Natural killer cell treated with Interleukin-12 subunit alpha and Interleukin-12 subunit beta and Interleukin-15 and Interleukin-18, amount 100 ng/mL, for 72 hours (primary cell): ENCODE measurements around the gene RABL6. TPM values are rescaled to one million over a fixed set of nuclear protein-coding genes. Genes with fewer than 3 reads are reported as not detected.
"Not testable (repeated sequence)": the region's sequence is repeated elsewhere in the genome, so short reads cannot be mapped to it uniquely, and the experiment has no call there.

Source experiments
- ATAC-seq, 2 donors: fragments of 150-1000 bp; cut with Tn5 transposase in 1 of 2; sonication (Bioruptor Pico), chemical (Tn5 transposase) in 1 of 2; 2 replicates each; pipeline ENCODE4 v1.10.0; 2021
- DNase-seq: peaks from one replicate; pipeline ENCODE4 v3.0.0; 2022; ENCODE audit warnings: low spot score
- H3K27ac Mint-ChIP-seq, 2 donors: 1 replicate in 1 of 2; 2 replicates in 1 of 2; pipeline ENCODE4 v1.8.0; 2022; ENCODE audit warnings: mixed read lengths in 2 of 2, mild to moderate bottlenecking in 1 of 2, moderate library complexity in 1 of 2
- H3K27me3 Mint-ChIP-seq, 2 donors: 1 replicate in 1 of 2; 2 replicates in 1 of 2; pipeline ENCODE4 v1.8.0; 2022; ENCODE audit warnings: mixed read lengths in 2 of 2
- H3K36me3 Mint-ChIP-seq: one replicate; pipeline ENCODE4 v1.8.0; 2022; ENCODE audit warnings: mixed read lengths
- H3K4me1 Mint-ChIP-seq, 2 donors: 1 replicate in 1 of 2; 2 replicates in 1 of 2; pipeline ENCODE4 v1.8.0; 2022; ENCODE audit warnings: low read depth in 2 of 2, mixed read lengths in 2 of 2, mild to moderate bottlenecking in 1 of 2
- H3K4me3 Mint-ChIP-seq: one replicate; pipeline ENCODE4 v1.8.0; 2022; ENCODE audit warnings: mixed read lengths
- H3K9me3 Mint-ChIP-seq: 2 replicates; pipeline ENCODE4 v1.8.0; 2022; ENCODE audit warnings: mixed read lengths
- total RNA-seq, 2 donors: library from RNA; stranded (reverse); gene quantifications; one replicate each; pipeline ENCODE4 v1.2.3, GENCODE V29; 2022

RABL6 gene
- total RNA-seq, 2 donors from 2014 or later: 74.1 to 151 TPM

DNA sequence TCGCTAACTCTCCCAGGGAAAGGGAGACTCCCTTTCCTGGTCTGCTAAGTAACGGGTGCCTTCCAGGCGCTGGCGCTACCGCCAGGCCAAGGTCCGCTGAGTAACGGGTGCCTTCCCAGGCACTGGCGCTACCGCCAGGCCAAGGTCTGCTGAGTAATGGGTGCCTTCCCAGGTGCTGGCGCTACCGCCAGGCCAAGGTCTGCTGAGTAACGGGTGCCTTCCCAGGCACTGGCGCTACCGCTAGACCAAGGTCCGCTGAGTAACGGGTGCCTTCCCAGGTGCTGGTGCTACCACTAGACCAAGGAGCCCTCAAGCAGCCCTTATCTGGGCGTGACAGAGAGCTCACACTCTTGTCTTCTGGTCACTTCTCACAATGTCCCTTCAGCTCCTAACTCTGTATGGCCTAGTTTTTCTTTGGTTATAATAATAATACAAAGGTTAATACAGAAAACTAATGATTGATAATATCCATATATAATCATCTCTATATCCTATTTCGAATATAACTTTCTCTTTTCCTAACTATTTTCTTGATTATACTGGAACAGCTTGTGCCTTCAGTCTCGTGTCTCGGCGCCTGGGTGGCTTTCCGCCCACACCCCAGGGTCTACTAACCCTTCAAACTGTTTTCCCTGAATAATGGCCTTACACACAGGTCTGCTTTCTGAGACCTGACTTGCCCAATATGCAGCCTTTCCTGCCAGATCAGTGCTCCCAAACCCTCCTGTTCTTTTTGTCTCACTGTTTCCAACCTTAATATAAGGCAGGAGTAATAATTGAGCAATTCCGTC is 22.0 kb upstream of the RABL6 start:
- H3K27me3 Mint-ChIP-seq, H3K36me3 Mint-ChIP-seq, H3K4me3 Mint-ChIP-seq, H3K9me3 Mint-ChIP-seq, DNase-seq, H3K27ac Mint-ChIP-seq, ATAC-seq: not testable (repeated sequence)
- H3K4me1 Mint-ChIP-seq: peaks cover 25 to 31% of the 10 kb centered on the region in 2 donors

DNA sequence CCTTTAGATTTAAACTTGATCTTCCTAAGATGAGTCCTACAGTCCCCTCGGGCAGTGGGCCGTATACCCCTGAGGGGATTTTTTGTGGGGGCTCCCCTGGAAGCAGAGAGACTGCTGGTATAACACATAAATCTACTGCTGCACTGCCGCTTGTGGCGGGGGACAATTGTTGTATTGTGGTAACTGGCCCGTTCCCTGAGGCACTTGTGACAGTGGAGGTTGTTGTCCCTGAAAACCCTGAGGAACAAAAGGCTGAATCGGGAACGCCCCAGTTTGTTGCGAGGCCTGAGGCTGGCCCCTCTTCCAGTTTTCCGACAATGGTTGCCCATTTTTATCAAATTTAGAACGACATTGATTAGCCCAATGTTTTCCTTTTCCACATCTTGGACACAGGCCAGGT is 21.3 kb upstream of the RABL6 start:
- no peaks in the 10 kb centered on the region for H3K9me3 Mint-ChIP-seq

DNA sequence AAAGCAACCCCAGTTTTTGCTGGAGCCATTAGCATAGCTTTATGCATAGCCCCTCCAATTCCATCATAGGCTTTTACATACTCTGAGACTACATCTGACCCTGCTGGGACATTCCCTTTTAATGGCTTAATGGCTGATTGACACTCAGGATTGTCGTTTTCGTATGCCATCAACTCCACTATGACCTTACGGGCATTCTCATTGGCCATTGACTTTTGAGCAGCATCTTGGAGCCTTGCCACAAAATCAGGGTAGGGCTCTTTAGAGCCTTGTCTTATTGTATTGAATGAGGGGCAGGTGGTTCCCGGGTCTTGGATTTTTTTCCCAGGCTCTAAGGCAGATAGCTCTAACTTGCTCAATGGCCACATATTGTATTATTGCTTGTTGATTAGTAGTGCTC is 20.8 kb upstream of the RABL6 start:
- not testable (repeated sequence) for H3K36me3 Mint-ChIP-seq, H3K27me3 Mint-ChIP-seq, H3K9me3 Mint-ChIP-seq, H3K27ac Mint-ChIP-seq, DNase-seq, H3K4me3 Mint-ChIP-seq, ATAC-seq
- H3K4me1 Mint-ChIP-seq: peaks cover 25 to 31% of the 10 kb centered on the region in 2 donors

More for the DNA sequence above, 21.3 kb upstream of the RABL6 start:
- H3K36me3 Mint-ChIP-seq: no peaks in the 10 kb centered on the region
- H3K4me1 Mint-ChIP-seq: peaks cover 25 to 31% of the 10 kb centered on the region in 2 donors
- no peak overlapping the region for H3K27ac Mint-ChIP-seq
- H3K27me3 Mint-ChIP-seq: peaks cover 0 to 5% of the 10 kb centered on the region in 2 donors
- DNase-seq: no peak
- no peak for ATAC-seq
- no peak overlapping the region for H3K4me3 Mint-ChIP-seq

DNA sequence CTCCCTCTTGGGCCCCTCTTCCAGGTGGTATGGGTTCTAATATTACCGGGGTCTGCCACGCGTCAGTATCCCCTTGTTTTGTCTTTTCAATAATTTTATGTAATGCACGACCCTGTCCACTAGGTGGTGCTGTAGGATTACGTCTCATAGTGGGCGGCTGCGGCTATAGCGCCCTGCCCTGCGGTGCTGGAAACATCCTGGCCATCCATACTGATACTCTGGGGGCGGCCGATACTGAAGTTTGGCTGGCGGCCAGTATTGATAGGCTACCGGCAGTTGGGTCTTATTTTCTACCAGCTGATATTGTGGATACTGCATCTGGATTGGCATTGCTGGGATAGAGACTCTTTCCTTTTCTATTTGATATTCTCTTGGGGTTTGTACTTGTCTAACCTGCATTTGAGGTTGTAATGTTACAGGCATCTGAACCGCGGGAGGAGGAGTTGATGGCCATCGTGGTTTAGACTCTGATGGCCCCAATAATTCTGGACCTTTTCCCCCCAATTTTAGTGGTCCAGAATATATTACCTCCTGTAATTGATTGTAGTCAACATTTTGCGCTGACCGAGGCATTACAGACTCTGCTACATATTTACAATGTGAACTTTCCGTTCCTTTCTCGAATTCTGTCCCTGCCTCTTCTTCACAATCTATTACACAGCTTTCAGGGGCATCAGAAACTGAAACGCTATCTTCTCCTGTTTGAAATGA is 19.9 kb upstream of the RABL6 start:
- no peaks in the 10 kb centered on the region for H3K36me3 Mint-ChIP-seq
- ATAC-seq (no peak), DNase-seq (peak; percentile 88)
- peaks cover 25 to 31% of the 10 kb centered on the region in 2 donors for H3K4me1 Mint-ChIP-seq
- H3K9me3 Mint-ChIP-seq: no peaks in the 10 kb centered on the region
- H3K27ac Mint-ChIP-seq: peak overlapping the region; percentile 78 to 84
- H3K4me3 Mint-ChIP-seq: peak overlapping the region; percentile 87
- peaks cover 0 to 5% of the 10 kb centered on the region in 2 donors for H3K27me3 Mint-ChIP-seq

DNA sequence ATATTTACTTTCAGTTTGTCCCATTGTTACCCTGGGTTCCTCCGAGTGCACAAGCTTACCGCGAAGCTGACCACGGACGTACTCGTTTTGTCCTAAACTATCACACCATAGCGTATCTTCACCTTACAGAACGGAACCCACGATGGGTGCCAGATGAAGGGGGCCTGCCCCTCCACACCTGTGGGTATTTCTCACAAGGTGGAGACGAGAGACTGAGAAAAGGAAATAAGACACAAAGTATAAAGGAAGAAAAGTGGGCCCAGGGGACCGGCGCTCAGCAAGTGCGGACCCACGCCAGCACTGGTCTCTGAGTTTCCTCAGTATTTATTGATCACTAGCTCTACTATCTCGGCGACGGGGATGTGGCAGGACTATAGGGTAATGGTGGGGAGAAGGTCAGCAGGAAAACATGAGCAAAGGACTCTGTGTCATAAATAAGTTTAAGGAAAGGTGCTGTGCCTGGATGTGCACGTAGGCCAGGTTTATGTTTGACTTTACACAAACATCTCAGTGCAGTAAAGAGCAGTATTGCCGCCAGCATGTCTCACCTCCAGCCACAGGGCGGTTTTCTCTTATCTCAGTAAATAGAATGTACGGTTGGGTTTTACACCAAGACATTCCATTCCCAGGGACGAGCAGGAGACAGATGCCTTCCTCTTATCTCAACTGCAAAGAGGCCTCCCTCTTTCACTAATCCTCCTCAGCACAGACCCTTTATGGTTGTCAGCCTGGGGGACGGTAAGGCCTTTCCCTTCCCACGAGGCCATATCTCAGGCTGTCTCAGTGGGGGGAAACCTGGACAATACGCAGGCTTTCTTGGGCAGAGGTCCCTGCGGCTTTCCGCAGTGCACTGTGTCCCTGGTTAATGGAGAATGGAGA is 18.9 kb upstream of the RABL6 start:
- DNase-seq, H3K36me3 Mint-ChIP-seq: not testable (repeated sequence)

DNA sequence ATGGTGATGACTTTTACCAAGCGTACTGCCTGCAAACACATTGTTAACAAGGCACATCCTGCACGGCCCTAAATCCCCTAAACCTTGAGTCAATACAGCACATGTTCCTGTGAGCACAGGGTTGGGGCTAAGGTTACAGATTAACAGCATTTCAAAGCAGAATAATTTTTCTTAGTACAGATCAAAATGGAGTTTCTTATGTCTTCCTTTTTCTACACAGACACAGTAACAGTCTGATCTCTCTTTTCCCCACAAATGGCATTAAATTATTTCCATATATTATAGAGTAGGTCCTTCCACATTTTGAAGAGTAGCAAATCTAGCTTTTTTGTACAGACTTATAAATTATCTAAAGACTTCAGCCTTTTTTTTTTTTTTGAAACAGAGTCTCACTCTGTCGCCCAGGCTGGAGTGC is 18.2 kb upstream of the RABL6 start:
- peak overlapping the region; percentile 78 to 84 for H3K27ac Mint-ChIP-seq
- no peaks in the 10 kb centered on the region for H3K36me3 Mint-ChIP-seq
- DNase-seq (no peak), ATAC-seq (no peak)
- H3K9me3 Mint-ChIP-seq: no peaks in the 10 kb centered on the region
- H3K4me1 Mint-ChIP-seq: peaks cover 25 to 30% of the 10 kb centered on the region in 2 donors
- H3K4me3 Mint-ChIP-seq: peak overlapping the region; percentile 87
- peaks cover 0 to 5% of the 10 kb centered on the region in 2 donors for H3K27me3 Mint-ChIP-seq

More for the DNA sequence above, 18.9 kb upstream of the RABL6 start:
- not testable (repeated sequence) for H3K9me3 Mint-ChIP-seq, H3K27me3 Mint-ChIP-seq, ATAC-seq
- peak overlapping the region; percentile 87 for H3K4me3 Mint-ChIP-seq
- H3K4me1 Mint-ChIP-seq: peaks cover 25 to 31% of the 10 kb centered on the region in 2 donors
- H3K27ac Mint-ChIP-seq: peak overlapping the region; percentile 78 to 84

DNA sequence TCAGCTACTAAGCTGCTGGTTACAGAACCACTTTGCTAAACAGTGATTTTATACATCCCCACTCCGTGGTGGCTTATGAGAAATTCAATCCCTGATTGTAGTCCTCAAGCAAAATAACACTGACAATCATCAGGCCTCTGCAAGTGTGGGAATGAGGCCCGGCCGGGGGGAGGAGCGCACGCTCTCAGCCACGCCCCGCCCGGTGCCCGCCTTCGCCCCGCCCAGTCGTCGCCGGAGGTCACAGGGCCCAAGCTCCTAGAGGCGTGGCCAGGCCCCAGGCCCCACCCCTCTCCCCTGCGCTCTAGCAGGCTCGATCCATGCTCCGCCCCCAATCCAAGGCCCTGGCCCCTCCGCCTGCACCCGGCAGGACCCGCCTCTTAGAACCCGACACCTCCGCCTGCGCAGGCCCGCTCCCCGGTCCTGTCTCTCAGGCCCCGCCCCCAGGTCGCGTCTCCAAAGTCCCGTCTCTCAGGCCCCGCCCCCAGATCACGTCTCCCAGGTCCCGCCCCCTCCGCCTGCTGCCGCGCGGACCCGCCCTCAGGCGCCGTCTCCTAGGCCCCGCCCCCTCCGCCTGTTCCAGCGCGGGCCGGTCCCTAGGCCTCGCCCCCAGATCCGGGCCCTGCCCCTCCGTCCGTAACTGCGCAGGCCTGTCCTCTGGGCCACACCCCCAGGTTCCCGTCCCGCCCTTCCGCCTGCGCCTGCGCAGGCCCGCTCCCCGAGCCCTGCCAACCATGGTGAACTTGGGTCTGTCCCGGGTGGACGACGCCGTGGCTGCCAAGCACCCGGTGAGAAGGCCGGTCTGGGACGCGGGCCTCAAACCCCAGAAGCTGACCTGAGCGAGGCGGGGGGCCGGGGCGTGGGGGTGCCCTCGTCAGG is 16.9 kb upstream of the RABL6 start, which contains the start of gene TMEM141:
Gene TMEM141 (plus strand): TSS at position 705 of the 876 bp plus-strand sequence. CDS start 27 bp downstream, at position 732.
- Mint-ChIP-seq H3K27ac (peak within 1 kb of the TSS; percentile 49 to 51), H3K27me3 (peaks cover 0 to 3% of the 10 kb centered on the region in 2 donors), H3K4me3 (peak within 1 kb of the TSS; percentile 66), H3K4me1 (peaks cover 21 to 24% of the 10 kb centered on the region in 2 donors), H3K9me3 (no peaks in the 10 kb centered on the region), H3K36me3 (no peaks in the 10 kb centered on the region)
- peak; percentile 95 to 96 for ATAC-seq
- DNase-seq: peak; percentile 100

DNA sequence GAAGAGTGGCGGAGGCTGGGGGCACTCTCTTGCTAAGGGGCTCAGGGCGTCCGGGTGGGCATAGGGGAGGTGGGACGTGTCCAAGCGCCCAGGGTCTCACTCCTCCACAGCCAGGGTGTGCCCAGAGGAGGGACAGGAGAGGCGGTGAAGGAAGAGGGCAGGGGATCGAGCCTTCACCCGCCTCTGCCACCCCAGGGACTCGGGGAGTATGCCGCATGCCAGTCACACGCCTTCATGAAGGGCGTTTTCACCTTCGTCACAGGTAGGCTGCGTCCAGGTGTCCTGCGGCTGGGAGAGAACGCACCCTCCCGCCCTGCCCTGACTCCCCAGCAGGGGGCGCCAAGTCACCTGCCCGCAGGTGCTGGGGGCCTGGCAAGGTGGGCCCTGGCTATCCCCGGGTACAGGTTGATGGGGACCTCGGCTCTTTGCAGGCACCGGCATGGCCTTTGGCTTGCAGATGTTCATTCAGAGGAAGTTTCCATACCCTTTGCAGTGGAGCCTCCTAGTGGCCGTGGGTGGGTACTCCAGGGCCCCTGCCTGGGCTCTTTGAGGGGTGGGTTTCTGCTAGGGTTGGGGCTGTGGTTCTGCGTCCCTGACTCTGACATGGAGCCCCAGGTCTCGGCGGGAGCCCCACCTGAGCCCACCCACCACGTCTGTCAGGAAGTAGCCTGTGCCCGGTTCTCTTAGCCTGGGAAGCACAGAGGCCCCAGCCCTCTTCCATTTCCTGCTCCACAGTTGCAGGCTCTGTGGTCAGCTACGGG is 16.1 kb upstream of the RABL6 start:
- DNase-seq (no peak), ATAC-seq (no peak)
- H3K9me3 Mint-ChIP-seq: no peaks in the 10 kb centered on the region
- H3K36me3 Mint-ChIP-seq: no peaks in the 10 kb centered on the region
- H3K4me1 Mint-ChIP-seq: peaks cover 21 to 24% of the 10 kb centered on the region in 2 donors
- peaks cover 0 to 3% of the 10 kb centered on the region in 2 donors for H3K27me3 Mint-ChIP-seq
- peak overlapping the region; percentile 49 to 51 for H3K27ac Mint-ChIP-seq
- peak overlapping the region; percentile 66 for H3K4me3 Mint-ChIP-seq

DNA sequence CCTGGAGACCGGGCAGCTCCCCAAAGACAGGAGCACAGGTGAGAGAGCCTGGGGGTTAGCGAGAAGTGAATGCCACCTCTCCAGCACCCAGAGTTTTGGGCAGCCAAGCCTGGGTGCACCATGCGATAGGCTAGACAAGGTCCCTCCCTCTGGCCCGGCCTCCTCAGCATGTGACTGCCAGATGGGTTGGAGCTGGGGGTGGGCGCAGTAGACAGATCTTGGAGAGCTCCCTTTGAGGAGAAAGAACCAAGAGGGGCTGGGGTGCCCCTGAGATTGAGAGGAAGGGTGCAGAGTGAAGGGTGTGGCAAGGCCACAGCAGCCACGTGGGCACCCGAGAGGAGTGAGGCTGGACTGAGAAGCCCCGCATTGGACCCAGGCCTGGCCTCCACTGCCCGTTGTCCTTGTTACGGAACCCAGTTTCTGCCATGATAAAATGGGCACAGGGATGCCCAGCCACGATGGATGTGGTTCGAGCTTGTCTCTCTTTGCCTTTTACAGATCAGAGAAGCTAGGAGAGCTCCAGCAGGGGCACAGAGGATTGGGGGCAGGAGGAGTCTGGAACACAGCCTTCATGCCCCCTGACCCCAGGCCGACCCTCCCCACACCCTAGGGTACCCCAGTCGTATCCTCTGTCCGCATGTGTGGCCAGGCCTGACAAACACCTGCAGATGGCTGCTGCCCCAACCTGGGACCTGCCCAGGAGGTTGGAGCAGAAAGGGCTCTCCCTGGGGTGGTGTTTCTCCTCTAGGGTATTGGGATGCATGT is 15.2 kb upstream of the RABL6 start:
- Mint-ChIP-seq H3K4me1 (peaks cover 18 to 22% of the 10 kb centered on the region in 2 donors), H3K36me3 (no peaks in the 10 kb centered on the region), H3K9me3 (no peaks in the 10 kb centered on the region), H3K27ac (no peak overlapping the region), H3K4me3 (peak overlapping the region; percentile 66), H3K27me3 (peaks cover 0 to 6% of the 10 kb centered on the region in 2 donors)
- no peak for ATAC-seq
- no peak for DNase-seq

DNA sequence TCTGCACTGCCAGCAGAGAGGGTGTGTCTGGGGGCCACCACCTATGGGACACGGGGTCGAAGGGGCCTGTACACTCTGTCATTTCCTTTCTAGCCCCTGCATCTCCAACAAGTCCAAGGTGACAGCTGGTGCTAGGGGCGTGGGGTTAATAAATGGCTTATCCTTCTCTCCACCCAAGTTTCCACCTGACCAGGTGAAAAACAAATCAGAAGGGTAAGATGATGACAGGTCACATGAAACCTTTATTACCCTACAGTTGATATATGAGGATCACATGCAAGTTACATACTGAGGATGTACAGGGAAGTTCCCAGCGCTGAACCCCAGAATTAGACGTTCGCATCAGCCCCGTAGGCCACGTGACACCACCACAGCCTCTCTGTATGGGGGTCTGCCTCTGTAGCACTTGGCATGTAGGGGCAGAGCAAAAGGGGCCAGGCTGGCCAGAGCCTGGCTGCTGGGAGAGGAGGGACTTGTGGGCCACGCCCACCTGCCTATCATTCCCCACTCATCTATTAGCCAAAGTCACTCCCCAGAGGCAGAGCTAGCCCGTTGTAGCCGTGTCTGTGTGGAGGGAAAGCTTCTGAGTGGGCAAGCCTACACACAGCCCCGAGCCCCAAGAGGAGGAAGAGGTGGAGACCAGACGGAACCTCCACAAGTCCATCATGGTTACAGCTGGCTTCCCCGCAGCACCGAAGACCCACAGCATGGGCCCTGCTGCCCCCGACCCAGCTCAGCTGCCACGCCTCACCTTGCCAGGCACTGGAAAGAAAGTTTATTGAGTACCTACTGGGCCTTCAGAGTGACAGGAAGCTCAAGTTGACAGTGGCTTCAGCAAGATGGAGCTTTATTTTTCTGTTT is 14.4 kb upstream of the RABL6 start:
- peaks cover 10 to 13% of the 10 kb centered on the region in 2 donors for H3K4me1 Mint-ChIP-seq
- no peak overlapping the region for H3K4me3 Mint-ChIP-seq
- ATAC-seq (no peak), DNase-seq (no peak)
- H3K27ac Mint-ChIP-seq: no peak overlapping the region
- H3K9me3 Mint-ChIP-seq: no peaks in the 10 kb centered on the region
- H3K27me3 Mint-ChIP-seq: peaks cover 0 to 6% of the 10 kb centered on the region in 2 donors
- H3K36me3 Mint-ChIP-seq: no peaks in the 10 kb centered on the region
